Gastrocnemius medialis (tissue), 4 donors: ENCODE measurements around the gene RPGR. TPM values are rescaled to one million over a fixed set of nuclear protein-coding genes. Genes with fewer than 3 reads are reported as not detected.
A peak's percentile ranks its signal among the peaks of the same experiment; 100 is the strongest.

Source experiments
- ATAC-seq, 2 donors: fragments of 150-250 bp; one replicate each; pipeline ENCODE4 v1.9.1; 2016
- DNase-seq, 2 donors: peaks; one replicate each; pipeline ENCODE4 v3.0.0-alpha.2; 2019
- H3K27ac ChIP-seq, 4 donors: fragments of 200-600 bp; sonication (generic); 1 replicate in 1 of 4; 2 replicates in 3 of 4; pipeline ENCODE4 v1.5.1; 2016 to 2018; ENCODE audit warnings: mild to moderate bottlenecking in 2 of 4, moderate library complexity in 1 of 4
- H3K27me3 ChIP-seq, 3 donors: fragments of 200-600 bp; sonication (generic) in 2 of 3; 1 replicate in 1 of 3; 2 replicates in 2 of 3; pipeline versions ENCODE4 v1.5.1 to v1.6.0; 2016 to 2019; ENCODE audit warnings: mild to moderate bottlenecking in 1 of 3, moderate library complexity in 1 of 3
- H3K36me3 ChIP-seq, 2 donors: fragments of 200-600 bp; sonication (generic) in 1 of 2; one replicate each; pipeline ENCODE4 v1.5.1; 2017 to 2018
- H3K4me1 ChIP-seq, 2 donors: fragments of 200-600 bp; sonication (generic) in 1 of 2; one replicate each; pipeline ENCODE4 v1.5.1; 2016 to 2017; ENCODE audit warnings: mild to moderate bottlenecking in 2 of 2
- H3K4me3 ChIP-seq, 4 donors: fragments of 200-600 bp; sonication (generic) in 3 of 4; 1 replicate in 1 of 4; 2 replicates in 3 of 4; pipeline ENCODE4 v1.5.1; 2016 to 2019; ENCODE audit warnings: mild to moderate bottlenecking in 2 of 4
- H3K9me3 ChIP-seq, 3 donors: fragments of 200-600 bp; sonication (generic) in 2 of 3; 1 replicate in 1 of 3; 2 replicates in 2 of 3; pipeline ENCODE4 v1.5.1; 2016 to 2019
- POLR2A ChIP-seq, 2 donors: fragments of 450-650 bp; IDR thresholded peaks; one replicate each; pipeline ENCODE4 v1.6.1; 2017; ENCODE audit warnings: antibody characterized with exemption in 2 of 2, mild to moderate bottlenecking in 2 of 2, moderate library complexity in 2 of 2
- in situ Hi-C, 4 donors: fragments of 200-750 bp; cut with MboI; loops; one replicate each; pipeline versions ENCODE4 v1.15.0 to v1.8.0; 2017; ENCODE audit warnings: low sequenced_read_pairs in 4 of 4
- intact Hi-C: fragments of 100-400 bp; cut with DNase I; formaldehyde crosslinking; loops from one replicate; pipeline ENCODE4 v1.15.1; 2023; ENCODE audit warnings: low total_unique reads
- total RNA-seq, 4 donors: library from RNA; depleted of rRNA; stranded (reverse); fragments of >200 nt; gene quantifications; one replicate each; pipeline versions ENCODE4 v1.1.0 to v1.2.3, GENCODE V29; 2016
- TF ChIP-seq, protein P1 (sequence below), 5 experiments: fragments of 450-650 bp in 3 of 5; fragments of 200-600 bp in 2 of 5; sonication (generic) in 2 of 5; IDR thresholded peaks in 4 of 5; conservative IDR thresholded peaks in 1 of 5; 1 replicate in 4 of 5; 2 replicates in 1 of 5; pipeline ENCODE4 v1.5.1; 2016 to 2019; ENCODE audit warnings: antibody characterized with exemption in 5 of 5, mild to moderate bottlenecking in 3 of 5, moderate library complexity in 3 of 5

The RPGR gene
- total RNA-seq, 4 donors from 2014 or later = 10.5 to 28.7 (median 13.7) TPM

DNA sequence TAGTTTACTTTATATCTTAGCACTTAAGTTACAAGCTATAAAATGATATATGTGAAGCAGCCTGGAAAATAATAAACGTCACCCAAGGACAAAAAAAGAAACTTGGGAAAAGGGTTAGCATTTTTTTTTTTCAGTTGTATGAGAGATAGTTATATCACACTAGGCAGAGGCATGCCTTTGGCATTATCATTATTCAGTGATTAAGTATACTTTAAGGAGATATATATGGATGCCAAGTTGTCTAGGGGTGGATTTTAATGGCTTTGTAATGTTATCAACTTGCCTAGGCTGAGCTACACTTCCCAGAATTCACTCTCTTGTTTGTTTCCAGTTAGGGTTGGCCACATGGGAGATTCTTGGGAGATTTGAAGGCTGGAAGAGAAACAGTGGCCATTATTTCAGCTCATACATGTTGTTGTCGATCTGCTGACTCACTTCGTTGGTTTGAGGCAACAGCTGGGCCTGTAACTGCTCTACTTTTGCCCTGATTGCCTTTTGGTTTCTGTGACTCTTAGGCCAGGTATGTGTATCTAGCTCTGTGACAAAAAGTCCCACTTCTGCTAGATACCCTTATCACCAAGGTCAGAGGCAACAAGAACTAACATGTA is 95.1 kb downstream of the RPGR start:
- no peaks in the 10 kb centered on the region for H3K9me3 ChIP-seq
- no peaks in the 10 kb centered on the region for H3K4me1 ChIP-seq
- peak; percentile 42 to 60 for ATAC-seq
- peak overlapping the region in 3 of 4 donors; percentile 10 to 38 (median 23) for H3K27ac ChIP-seq
- no peak for TF ChIP-seq POLR2A (IDR thresholded peaks at IDR 0.05)
- TF ChIP-seq, protein P1, sequence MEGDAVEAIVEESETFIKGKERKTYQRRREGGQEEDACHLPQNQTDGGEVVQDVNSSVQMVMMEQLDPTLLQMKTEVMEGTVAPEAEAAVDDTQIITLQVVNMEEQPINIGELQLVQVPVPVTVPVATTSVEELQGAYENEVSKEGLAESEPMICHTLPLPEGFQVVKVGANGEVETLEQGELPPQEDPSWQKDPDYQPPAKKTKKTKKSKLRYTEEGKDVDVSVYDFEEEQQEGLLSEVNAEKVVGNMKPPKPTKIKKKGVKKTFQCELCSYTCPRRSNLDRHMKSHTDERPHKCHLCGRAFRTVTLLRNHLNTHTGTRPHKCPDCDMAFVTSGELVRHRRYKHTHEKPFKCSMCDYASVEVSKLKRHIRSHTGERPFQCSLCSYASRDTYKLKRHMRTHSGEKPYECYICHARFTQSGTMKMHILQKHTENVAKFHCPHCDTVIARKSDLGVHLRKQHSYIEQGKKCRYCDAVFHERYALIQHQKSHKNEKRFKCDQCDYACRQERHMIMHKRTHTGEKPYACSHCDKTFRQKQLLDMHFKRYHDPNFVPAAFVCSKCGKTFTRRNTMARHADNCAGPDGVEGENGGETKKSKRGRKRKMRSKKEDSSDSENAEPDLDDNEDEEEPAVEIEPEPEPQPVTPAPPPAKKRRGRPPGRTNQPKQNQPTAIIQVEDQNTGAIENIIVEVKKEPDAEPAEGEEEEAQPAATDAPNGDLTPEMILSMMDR (IDR thresholded peaks at IDR 0.05 in 4 of 5, conservative IDR thresholded peaks at IDR 0.05 in 1 of 5) = no peak
- H3K36me3 ChIP-seq = no peaks in the 10 kb centered on the region
- in situ Hi-C loops (no loop called here), intact Hi-C loops (no loop called here)
- no peak overlapping the region for H3K4me3 ChIP-seq
- peak in 1 of 2 donors; percentile 25 for DNase-seq
- no peaks in the 10 kb centered on the region for H3K27me3 ChIP-seq

DNA sequence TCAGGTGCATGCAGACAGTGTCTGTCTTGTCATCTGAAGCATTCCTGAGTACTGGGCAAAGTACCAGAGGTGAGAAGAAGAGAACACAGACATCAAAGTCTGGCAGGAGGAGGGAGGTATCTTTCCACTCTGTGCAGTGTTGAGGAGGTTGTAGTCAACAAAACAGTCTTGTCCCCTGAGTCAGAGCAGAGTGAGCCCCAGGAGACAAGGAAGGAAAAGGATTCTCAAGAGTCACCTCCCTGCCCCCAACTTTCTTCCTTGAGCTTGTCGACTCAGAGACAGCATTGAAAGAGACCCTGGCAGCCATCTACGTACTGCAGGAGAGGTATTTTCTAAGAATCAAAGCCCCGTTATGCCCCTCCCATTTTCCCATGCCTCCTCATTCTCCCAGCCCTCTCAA is 102.2 kb downstream of the RPGR start:
- ATAC-seq = no peak
- intact Hi-C loops (no loop called here), in situ Hi-C loops (no loop called here)
- no peak for TF ChIP-seq POLR2A (IDR thresholded peaks at IDR 0.05)
- TF ChIP-seq, protein P1 (IDR thresholded peaks at IDR 0.05 in 4 of 5, conservative IDR thresholded peaks at IDR 0.05 in 1 of 5) = no peak
- H3K27me3 ChIP-seq = peaks cover 0 to 11% (median 4%) of the 10 kb centered on the region in 3 donors
- no peaks in the 10 kb centered on the region for H3K36me3 ChIP-seq
- DNase-seq = no peak
- H3K27ac ChIP-seq = no peak overlapping the region
- no peaks in the 10 kb centered on the region for H3K9me3 ChIP-seq
- no peak overlapping the region for H3K4me3 ChIP-seq
- no peaks in the 10 kb centered on the region for H3K4me1 ChIP-seq

DNA sequence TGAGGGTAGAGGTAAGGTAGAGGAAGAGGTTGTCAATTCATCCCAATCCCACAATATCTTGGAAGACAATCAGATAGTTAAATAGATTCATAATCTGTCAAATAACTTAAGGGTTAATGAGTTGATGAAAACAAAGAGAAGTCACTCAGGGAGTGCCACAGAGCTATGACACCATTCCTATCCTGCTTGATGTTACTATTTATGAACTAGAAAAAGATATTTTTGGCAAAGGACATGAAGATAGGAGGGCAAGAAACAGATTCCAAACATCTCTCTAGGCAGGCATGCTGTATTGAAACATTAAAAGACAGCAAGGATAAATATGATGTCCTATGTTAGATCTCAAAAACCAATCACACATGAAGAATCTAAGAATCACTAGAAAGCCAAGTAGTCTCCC is 103.1 kb downstream of the RPGR start:
- Histone ChIP-seq H3K36me3 (no peaks in the 10 kb centered on the region), H3K4me3 (no peak overlapping the region), H3K9me3 (no peaks in the 10 kb centered on the region), H3K4me1 (no peaks in the 10 kb centered on the region), H3K27ac (no peak overlapping the region), H3K27me3 (peaks cover 0 to 14% (median 9%) of the 10 kb centered on the region in 3 donors)
- in situ Hi-C loops (no loop called here), intact Hi-C loops (no loop called here)
- DNase-seq = no peak
- no peak for ATAC-seq
- TF ChIP-seq POLR2A (IDR thresholded peaks at IDR 0.05) = no peak
- TF ChIP-seq, protein P1 (IDR thresholded peaks at IDR 0.05 in 4 of 5, conservative IDR thresholded peaks at IDR 0.05 in 1 of 5) = no peak

DNA sequence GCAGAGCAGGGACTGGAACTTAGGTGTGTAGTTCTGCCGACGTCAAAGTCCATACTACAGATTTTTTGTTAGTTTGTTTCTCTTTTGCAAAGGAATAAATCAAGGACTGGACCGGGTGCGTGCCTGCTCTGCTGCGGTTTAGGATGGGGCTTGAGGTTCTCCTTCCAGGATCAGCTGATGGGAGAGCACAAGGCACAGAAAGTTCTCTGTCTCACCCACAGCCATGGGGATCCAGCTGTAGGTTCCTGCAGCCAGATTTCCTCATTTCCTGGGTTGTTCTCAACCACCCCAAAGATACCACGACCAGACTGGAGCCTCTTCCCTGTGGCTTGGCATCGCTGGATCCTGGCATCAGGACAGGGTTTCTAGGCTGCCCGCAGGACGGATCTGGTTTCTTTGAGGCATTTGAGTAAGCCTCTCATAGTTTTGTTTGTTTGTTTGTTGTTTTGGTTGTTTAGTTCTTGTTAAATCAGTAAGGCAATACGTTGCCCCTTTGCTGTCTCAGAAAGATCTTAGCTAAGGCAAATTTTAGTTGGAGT is 105.8 kb downstream of the RPGR start:
- intact Hi-C loops (no loop called here), in situ Hi-C loops (no loop called here)
- Histone ChIP-seq H3K36me3 (no peaks in the 10 kb centered on the region), H3K4me1 (no peaks in the 10 kb centered on the region), H3K27ac (no peak overlapping the region), H3K4me3 (peak overlapping the region in 2 of 4 donors; percentile 31 to 46), H3K9me3 (no peaks in the 10 kb centered on the region), H3K27me3 (peaks cover 0 to 27% (median 9%) of the 10 kb centered on the region in 3 donors)
- no peak for DNase-seq
- TF ChIP-seq POLR2A (IDR thresholded peaks at IDR 0.05) = no peak
- TF ChIP-seq, protein P1 (IDR thresholded peaks at IDR 0.05 in 4 of 5, conservative IDR thresholded peaks at IDR 0.05 in 1 of 5) = no peak
- peak in 1 of 2 donors; percentile 47 for ATAC-seq
